CD8-positive, alpha-beta memory T cell (primary cell): ENCODE measurements around the gene DCP1A. TPM values are rescaled to one million over a fixed set of nuclear protein-coding genes. Genes with fewer than 3 reads are reported as not detected.
A peak's percentile ranks its signal among the peaks of the same experiment; 100 is the strongest.
"Not testable (repeated sequence)": the region's sequence is repeated elsewhere in the genome, so short reads cannot be mapped to it uniquely, and the experiment has no call there.

ENCODE experiments used
- CTCF ChIA-PET: fragments of 350-600 bp; sonication (Branson Sonifier 250); formaldehyde crosslinking; loops from one replicate; lab custom pipeline; 2021; ENCODE audit warnings: antibody characterized with exemption; lab: Charles Lee
- POLR2A ChIA-PET: fragments of 350-600 bp; sonication (Branson Sonifier 250); formaldehyde crosslinking; loops from one replicate; lab custom pipeline; 2021; ENCODE audit warnings: antibody characterized with exemption; lab: Charles Lee
- DNase-seq, 5 donors: peaks; one replicate each; pipeline versions ENCODE4 v3.0.0 to v3.0.0-alpha.2; 2020 to 2022; ENCODE audit warnings: mixed read lengths in 1 of 5
- H3K27ac ChIP-seq: one replicate; pipeline ENCODE4 v1.7.0; 2013; ENCODE audit warnings: low read depth, mild to moderate bottlenecking, low read length, moderate library complexity
- H3K27me3 ChIP-seq: 2 replicates; pipeline ENCODE4 v1.7.0; 2013; ENCODE audit warnings: low read length, mild to moderate bottlenecking; ENCODE audit not compliant: insufficient read depth, poor library complexity, severe bottlenecking
- H3K36me3 ChIP-seq: 2 replicates; pipeline ENCODE4 v1.7.0; 2013; ENCODE audit warnings: mild to moderate bottlenecking, low read length, moderate library complexity; ENCODE audit not compliant: insufficient read depth
- H3K4me1 ChIP-seq: 2 replicates; pipeline ENCODE4 v1.7.0; 2013; ENCODE audit warnings: mild to moderate bottlenecking, low read length, moderate library complexity; ENCODE audit not compliant: insufficient read depth
- H3K4me3 ChIP-seq: 2 replicates; pipeline ENCODE4 v1.7.0; 2013; ENCODE audit warnings: mild to moderate bottlenecking, low read length
- H3K9me3 ChIP-seq: 2 replicates; pipeline ENCODE4 v1.7.0; 2013; ENCODE audit warnings: mild to moderate bottlenecking, low read length
- H3K27ac Mint-ChIP-seq, 8 donors: one replicate each; pipeline ENCODE4 v1.8.0; 2020 to 2021; ENCODE audit warnings: mixed read lengths in 8 of 8, mild to moderate bottlenecking in 6 of 8, inconsistent platforms in 3 of 8, moderate library complexity in 3 of 8
- H3K27me3 Mint-ChIP-seq, 2 donors: one replicate each; pipeline ENCODE4 v1.8.0; 2020 to 2021; ENCODE audit warnings: mixed read lengths in 2 of 2, mild to moderate bottlenecking in 1 of 2, moderate library complexity in 1 of 2
- H3K36me3 Mint-ChIP-seq, 3 donors: one replicate each; pipeline ENCODE4 v1.8.0; 2020 to 2021; ENCODE audit warnings: mixed read lengths in 3 of 3, inconsistent platforms in 1 of 3, mild to moderate bottlenecking in 1 of 3
- H3K4me1 Mint-ChIP-seq, 3 donors: one replicate each; pipeline ENCODE4 v1.8.0; 2020 to 2021; ENCODE audit warnings: mixed read lengths in 3 of 3, inconsistent platforms in 1 of 3, mild to moderate bottlenecking in 1 of 3
- H3K4me3 Mint-ChIP-seq, 7 donors: one replicate each; pipeline ENCODE4 v1.8.0; 2020 to 2021; ENCODE audit warnings: mixed read lengths in 7 of 7, mild to moderate bottlenecking in 6 of 7, moderate library complexity in 4 of 7, inconsistent platforms in 2 of 7
- H3K9me3 Mint-ChIP-seq, 5 donors: one replicate each; pipeline ENCODE4 v1.8.0; 2020 to 2022; ENCODE audit warnings: mixed read lengths in 5 of 5, mild to moderate bottlenecking in 3 of 5, moderate library complexity in 2 of 5, inconsistent platforms in 1 of 5
- polyA plus RNA-seq: library from polyadenylated mRNA; unstranded; fragments of 300-500 nt; fragmentation: Illumina TruSeq; gene quantifications from one replicate; pipeline ENCODE4 v1.2.3, GENCODE V29; 2021
- total RNA-seq, 2 experiments: library from RNA; stranded (reverse); gene quantifications; one replicate each; pipeline ENCODE4 v1.2.3, GENCODE V29; 2021

DCP1A gene
- total and polyA plus RNA-seq, 3 experiments from 2014 or later: 40.1 to 82.4 (median 40.2) TPM

DNA sequence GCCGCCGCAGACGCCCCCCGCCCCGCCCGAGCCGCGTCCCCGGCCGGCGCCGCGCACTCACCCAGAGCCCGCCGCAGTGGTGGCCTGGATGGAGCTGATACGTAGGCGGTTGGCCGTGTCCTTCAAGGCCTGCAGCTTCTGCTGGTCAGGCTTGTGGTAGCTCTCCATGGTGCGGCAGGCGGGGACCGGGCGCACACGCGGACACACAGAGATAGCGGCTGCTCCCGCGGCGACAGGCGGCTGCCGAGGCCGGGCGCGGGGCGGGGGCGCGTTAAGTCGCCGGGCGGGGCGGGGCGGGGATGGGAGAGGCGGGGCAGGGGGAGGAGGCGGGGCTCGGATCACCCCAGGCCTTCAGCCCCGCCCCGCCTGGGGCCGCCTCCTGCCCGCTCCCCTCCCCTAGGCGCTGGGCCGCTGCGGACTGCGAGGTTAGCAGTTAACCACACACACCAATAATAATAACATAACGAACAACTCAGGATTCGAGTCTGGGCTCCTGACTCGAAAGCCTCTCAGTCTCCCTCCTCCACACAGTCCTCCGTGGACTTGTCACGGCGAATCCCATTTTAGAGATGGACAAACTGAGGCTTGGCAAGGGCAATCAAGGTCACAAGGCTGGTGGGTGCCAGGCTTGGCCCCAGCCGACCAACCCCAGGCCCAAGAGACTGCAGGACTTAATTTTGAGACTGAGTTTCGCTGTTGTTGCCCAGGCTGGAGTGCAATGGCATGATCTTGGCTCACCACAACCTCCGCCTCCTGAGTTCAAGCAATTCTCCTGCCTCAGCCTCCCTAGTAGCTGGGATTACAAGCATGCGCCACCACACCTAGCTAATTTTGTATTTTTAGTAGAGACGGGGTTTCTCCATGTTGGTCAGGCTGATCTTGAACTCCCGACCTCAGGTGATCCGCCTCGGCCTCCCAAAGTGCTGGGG, 91.3 kb downstream of the DCP1A start, which contains the start of gene TKT:
Gene TKT, minus strand, starts transcription at position 248 of the 929 bp plus-strand sequence. Its CDS starts 80 bp downstream, at position 168.
- H3K4me3 ChIP-seq: peak within 1 kb of the TSS; percentile 90
- Mint-ChIP-seq H3K27ac (peak within 1 kb of the TSS; percentile 70 to 93 (median 86)), H3K4me1 (peaks cover 27 to 42% (median 39%) of the 10 kb centered on the region in 3 donors), H3K4me3 (peak within 1 kb of the TSS; percentile 90 to 97 (median 92)), H3K36me3 (peaks cover 0 to 6% (median 0%) of the 10 kb centered on the region in 3 donors), H3K27me3 (peaks cover 0 to 1% of the 10 kb centered on the region in 2 donors), H3K9me3 (no peaks in the 10 kb centered on the region)
- H3K27ac ChIP-seq: peak within 1 kb of the TSS; percentile 78
- ChIA-PET CTCF (no interaction called here), POLR2A (interaction anchor here (1.0 kb wide), 1 partner anchor 93 kb away, joined by 3 read pairs; no protein-coding TSS in a partner anchor)
- DNase-seq: peak; percentile 67 to 85 (median 75)
- no peaks in the 10 kb centered on the region for H3K36me3 ChIP-seq
- no peaks in the 10 kb centered on the region for H3K9me3 ChIP-seq
- no peaks in the 10 kb centered on the region for H3K27me3 ChIP-seq
- peaks cover 26% of the 10 kb centered on the region for H3K4me1 ChIP-seq

DNA sequence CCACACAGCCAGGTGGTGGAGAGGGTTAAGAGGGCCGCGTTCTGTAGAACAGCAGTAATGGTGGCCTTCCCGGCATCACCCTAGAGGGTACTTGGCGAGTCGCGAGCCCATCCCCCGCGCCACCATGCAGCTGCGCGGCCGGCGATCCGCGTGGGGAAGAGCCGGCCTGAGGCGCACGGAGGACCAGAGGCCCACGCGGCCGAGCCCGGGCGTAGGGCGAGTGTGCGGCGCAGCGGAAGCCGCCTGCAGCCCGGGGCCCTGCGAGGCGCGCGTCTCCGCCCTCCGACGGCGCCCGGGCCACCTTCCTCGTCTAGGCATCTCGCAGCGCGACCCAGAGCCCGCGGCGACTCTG, 91.9 kb downstream of the DCP1A start:
- Mint-ChIP-seq H3K4me1 (peaks cover 27 to 46% (median 39%) of the 10 kb centered on the region in 3 donors), H3K36me3 (peaks cover 0 to 6% (median 0%) of the 10 kb centered on the region in 3 donors), H3K9me3 (no peaks in the 10 kb centered on the region), H3K27me3 (peaks cover 0 to 1% of the 10 kb centered on the region in 2 donors), H3K4me3 (peak overlapping the region; percentile 90 to 97 (median 92)), H3K27ac (peak overlapping the region in 6 of 8 donors; percentile 63 to 87 (median 82))
- Histone ChIP-seq H3K36me3 (no peaks in the 10 kb centered on the region), H3K9me3 (no peaks in the 10 kb centered on the region), H3K4me1 (peaks cover 26% of the 10 kb centered on the region), H3K27ac (peak overlapping the region; percentile 78), H3K27me3 (no peaks in the 10 kb centered on the region), H3K4me3 (peak overlapping the region; percentile 90)
- peak in 2 of 5 donors; percentile 23 to 34 for DNase-seq
- CTCF ChIA-PET: no interaction called here
- POLR2A ChIA-PET: interaction anchor here (1.0 kb wide), 1 partner anchor 94 kb away, joined by 3 read pairs; no protein-coding TSS in a partner anchor

DNA sequence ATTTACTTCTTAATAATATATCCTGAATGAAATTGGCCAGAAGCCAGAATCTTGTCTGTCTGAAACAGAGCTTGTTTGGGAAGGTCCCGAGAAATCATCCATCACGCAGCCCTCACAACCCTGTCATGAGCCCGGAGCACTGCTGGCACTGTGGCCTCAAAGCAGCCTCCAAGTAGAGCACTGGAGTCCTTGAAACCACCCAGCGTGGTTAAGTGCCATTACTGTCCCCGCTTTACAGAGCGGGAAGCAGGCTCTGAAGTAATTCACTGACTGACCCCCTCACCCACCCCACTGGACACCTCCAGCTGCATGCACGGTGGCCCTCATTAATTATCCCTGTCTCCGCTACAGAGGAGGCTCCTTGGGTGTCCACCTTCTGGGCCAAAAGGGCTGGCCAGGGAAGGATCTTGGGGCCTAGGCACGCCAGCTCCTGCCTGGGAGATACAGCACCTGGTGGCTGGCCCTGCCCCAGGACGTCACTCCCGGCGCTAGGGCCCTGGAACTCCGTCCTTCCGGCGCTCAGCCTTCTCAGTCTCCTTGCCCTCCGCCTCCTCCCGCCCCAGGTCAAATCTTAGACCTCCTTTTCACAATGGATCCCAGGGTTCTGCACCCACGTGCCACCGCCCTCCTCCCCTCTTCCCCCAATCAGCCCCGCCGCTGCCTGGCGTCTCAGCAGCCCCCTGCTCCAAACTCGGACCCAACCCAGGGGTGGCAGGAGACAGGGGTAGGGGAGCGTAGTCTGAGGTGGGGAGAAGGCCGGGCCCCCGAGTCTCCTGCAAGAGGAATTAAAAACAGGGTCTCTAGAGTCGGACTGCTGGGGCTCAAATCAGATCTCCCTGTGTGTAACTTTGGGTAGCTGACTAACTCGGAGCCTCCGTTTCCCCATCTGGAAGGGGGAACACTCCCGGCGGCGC, 92.6 kb downstream of the DCP1A start:
- DNase-seq: peak; percentile 22 to 62 (median 39)
- H3K27me3 ChIP-seq: no peaks in the 10 kb centered on the region
- peak overlapping the region; percentile 90 for H3K4me3 ChIP-seq
- Mint-ChIP-seq H3K4me3 (peak overlapping the region; percentile 90 to 97 (median 92)), H3K36me3 (peaks cover 0 to 6% (median 0%) of the 10 kb centered on the region in 3 donors), H3K27me3 (peaks cover 0 to 1% of the 10 kb centered on the region in 2 donors), H3K9me3 (no peaks in the 10 kb centered on the region), H3K27ac (peak overlapping the region; percentile 70 to 87 (median 85)), H3K4me1 (peaks cover 32 to 53% (median 42%) of the 10 kb centered on the region in 3 donors)
- ChIA-PET POLR2A (interaction anchor here (0.6 to 1.0 kb wide), 2 partner anchors 17 to 95 kb away, joined by 3 read pairs; no protein-coding TSS in a partner anchor), CTCF (no interaction called here)
- no peaks in the 10 kb centered on the region for H3K9me3 ChIP-seq
- H3K27ac ChIP-seq: peak overlapping the region; percentile 78
- no peaks in the 10 kb centered on the region for H3K36me3 ChIP-seq
- H3K4me1 ChIP-seq: peaks cover 31% of the 10 kb centered on the region

DNA sequence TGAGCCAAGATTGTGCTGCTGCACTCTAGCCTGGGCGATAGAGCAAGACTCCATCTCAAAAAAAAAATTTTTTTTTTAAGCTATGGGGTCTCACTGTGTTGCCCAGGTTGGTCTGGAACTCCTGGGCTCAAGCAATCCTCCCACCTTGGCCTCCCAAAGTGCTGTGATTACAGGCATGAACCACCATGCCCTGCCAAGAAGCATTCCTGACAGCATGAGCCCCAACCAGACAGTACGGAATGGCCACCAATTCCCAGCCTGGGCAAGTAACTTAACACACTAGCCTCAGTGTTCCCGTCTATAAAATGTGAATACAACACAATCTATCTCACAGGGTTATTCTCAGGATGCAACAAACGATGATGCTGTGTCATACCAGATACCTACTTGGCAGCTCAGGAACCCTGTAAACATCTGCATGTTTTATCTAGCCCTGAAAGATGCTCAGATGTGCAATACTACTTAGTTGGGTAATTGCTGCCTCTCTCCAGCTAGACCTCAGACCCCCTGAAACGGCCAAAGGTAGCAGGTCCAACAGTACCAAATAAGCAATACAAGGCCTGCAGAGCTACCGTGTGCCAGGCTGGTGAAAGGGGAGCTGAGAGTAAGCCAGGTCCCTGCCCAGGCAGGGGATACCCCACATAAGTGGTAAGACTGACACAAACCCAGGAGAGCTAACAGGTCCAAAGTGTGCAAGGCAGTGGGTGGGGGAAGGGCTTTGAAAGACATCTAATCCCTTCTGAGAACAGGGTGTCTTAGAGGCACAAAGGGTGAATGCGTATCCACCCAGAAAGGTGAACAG, 93.4 kb downstream of the DCP1A start:
- ChIA-PET CTCF (interaction anchor here (1.1 kb wide), 1 partner anchor 58 kb away, joined by 3 read pairs; no protein-coding TSS in a partner anchor), POLR2A (no interaction called here)
- Histone ChIP-seq H3K4me3 (peak overlapping the region; percentile 90), H3K27me3 (no peaks in the 10 kb centered on the region), H3K36me3 (no peaks in the 10 kb centered on the region), H3K27ac (peak overlapping the region; percentile 78), H3K9me3 (no peaks in the 10 kb centered on the region), H3K4me1 (peaks cover 37% of the 10 kb centered on the region)
- Mint-ChIP-seq H3K27ac (peak overlapping the region in 7 of 8 donors; percentile 56 to 87 (median 87)), H3K4me3 (peak overlapping the region; percentile 90 to 97 (median 92)), H3K4me1 (peaks cover 35 to 58% (median 45%) of the 10 kb centered on the region in 3 donors), H3K36me3 (peaks cover 0 to 6% (median 0%) of the 10 kb centered on the region in 3 donors), H3K9me3 (no peaks in the 10 kb centered on the region), H3K27me3 (no peaks in the 10 kb centered on the region)
- DNase-seq: no peak

DNA sequence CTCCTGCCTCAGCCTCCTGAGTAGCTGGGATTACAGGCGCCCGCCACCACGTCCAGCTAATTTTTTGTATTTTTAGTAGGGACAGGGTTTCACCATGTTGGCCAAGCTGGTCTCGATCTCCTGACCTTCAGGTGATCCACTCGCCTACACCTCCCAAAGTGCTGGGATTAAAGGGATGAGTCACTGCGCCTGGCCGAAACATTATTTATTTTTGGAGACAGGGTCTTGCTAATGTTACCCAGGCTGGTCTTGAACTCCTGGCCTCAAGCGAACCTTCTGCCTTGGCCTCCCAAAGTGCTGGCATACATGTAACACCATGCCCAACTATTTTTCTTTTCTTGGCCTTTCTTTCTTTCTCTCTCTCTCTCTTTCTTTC, 94.4 kb downstream of the DCP1A start:
- H3K9me3 Mint-ChIP-seq, H3K36me3 Mint-ChIP-seq, POLR2A ChIA-PET, H3K9me3 ChIP-seq, H3K36me3 ChIP-seq, H3K4me3 ChIP-seq, H3K27me3 Mint-ChIP-seq, H3K27me3 ChIP-seq, DNase-seq, H3K27ac ChIP-seq: not testable (repeated sequence)
- Mint-ChIP-seq H3K4me3 (peak overlapping the region in 4 of 7 donors; percentile 8 to 90 (median 62)), H3K4me1 (peaks cover 43 to 67% (median 54%) of the 10 kb centered on the region in 3 donors), H3K27ac (peak overlapping the region in 1 of 8 donors; percentile 3)
- CTCF ChIA-PET: interaction anchor here (1.1 kb wide), 1 partner anchor 57 kb away, joined by 3 read pairs; no protein-coding TSS in a partner anchor
- peaks cover 42% of the 10 kb centered on the region for H3K4me1 ChIP-seq

DNA sequence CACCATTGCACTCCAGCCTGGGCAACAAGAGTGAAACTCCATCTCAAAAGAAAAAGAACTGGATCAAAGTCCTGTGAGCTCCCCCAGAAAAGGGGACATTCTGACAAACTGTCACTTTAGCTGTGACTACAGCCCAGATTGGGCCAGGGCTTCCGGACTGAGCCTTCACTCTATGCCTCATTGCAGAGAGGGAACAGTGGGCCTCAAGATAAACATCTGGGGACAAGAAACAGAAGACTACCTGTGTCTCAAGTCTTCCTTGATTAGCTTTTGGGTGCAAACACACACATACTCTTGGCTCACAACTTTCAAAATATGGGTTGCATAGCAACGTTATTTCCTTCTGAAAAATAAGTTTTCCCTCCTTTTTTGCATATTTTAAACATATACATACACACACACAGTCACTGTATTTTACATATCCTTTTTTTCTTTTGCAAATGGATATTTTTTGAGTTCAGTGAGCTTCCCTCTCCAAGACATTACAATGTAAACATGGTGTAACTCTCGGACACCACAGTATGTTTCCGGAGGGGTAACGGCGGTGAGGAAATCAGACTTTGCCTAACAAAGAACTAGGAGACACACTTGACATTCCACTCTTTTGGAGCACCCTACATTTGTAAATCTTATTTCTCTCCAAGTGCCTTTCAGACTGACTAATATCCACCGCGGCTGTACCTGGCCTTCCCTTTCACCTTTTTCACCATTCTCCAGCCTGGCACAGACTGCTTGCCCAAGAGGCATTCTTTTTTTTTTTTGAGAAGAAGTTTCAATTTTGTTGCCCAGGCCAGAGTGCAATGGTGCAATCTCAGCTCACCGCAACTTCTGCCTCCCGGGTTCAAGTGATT, 95.0 kb downstream of the DCP1A start:
- Histone ChIP-seq H3K4me1 (peaks cover 45% of the 10 kb centered on the region), H3K36me3 (no peaks in the 10 kb centered on the region), H3K27me3 (no peaks in the 10 kb centered on the region), H3K9me3 (no peaks in the 10 kb centered on the region), H3K27ac (no peak overlapping the region), H3K4me3 (no peak overlapping the region)
- Mint-ChIP-seq H3K27me3 (no peaks in the 10 kb centered on the region), H3K36me3 (peaks cover 0 to 10% (median 0%) of the 10 kb centered on the region in 3 donors), H3K4me1 (peaks cover 47 to 72% (median 58%) of the 10 kb centered on the region in 3 donors), H3K27ac (peak overlapping the region in 3 of 8 donors; percentile 38 to 79 (median 68)), H3K4me3 (peak overlapping the region in 6 of 7 donors; percentile 24 to 78 (median 42)), H3K9me3 (no peaks in the 10 kb centered on the region)
- POLR2A ChIA-PET: interaction anchor here (0.5 kb wide), 1 partner anchor 144 kb away, joined by 3 read pairs; no protein-coding TSS in a partner anchor
- CTCF ChIA-PET: no interaction called here
- no peak for DNase-seq
